SK-N-SH (cell line): ENCODE results near the gene SHE. TPM values are rescaled to one million over a fixed set of nuclear protein-coding genes. Genes with fewer than 3 reads are reported as not detected.

Source experiments
- CTCF ChIA-PET: fragments of 300-600, 350-600 bp; formaldehyde crosslinking; extraction: SDS; loops from one replicate; lab custom pipeline; 2021; lab: Yijun Ruan, JAX
- POLR2A ChIA-PET: fragments of 350-600 bp; sonication (Branson Sonifier 250); formaldehyde crosslinking; extraction: SDS; loops from one replicate; lab custom pipeline; 2020; ENCODE audit warnings: antibody characterized with exemption, inconsistent platforms; lab: Yijun Ruan, JAX
- DNase-seq: peaks from one replicate; pipeline ENCODE4 v3.0.0; 2012
- H2AFZ ChIP-seq: fragments of 200-600 bp; sonication (generic); 2 replicates; pipeline ENCODE4 v1.8.1; 2016; ENCODE audit warnings: antibody characterized with exemption, mild to moderate bottlenecking, low read depth
- H3F3A ChIP-seq: fragments of 200-600 bp; sonication (generic); replicated peaks from 2 replicates; pipeline ENCODE3; 2016; ENCODE audit warnings: antibody characterized with exemption, mild to moderate bottlenecking; ENCODE audit not compliant: insufficient read depth
- H3K27ac ChIP-seq, 2 experiments: fragments of 200-500 bp in 1 of 2; fragments of 200-600 bp in 1 of 2; sonication (Bioruptor generic) in 1 of 2; sonication (generic), shearing (Covaris generic) in 1 of 2; 2 replicates each; pipeline versions ENCODE4 v1.5.1 to v1.6.1; 2014 to 2016; ENCODE audit warnings: low read depth in 2 of 2, inconsistent platforms in 1 of 2, low read length in 1 of 2, mild to moderate bottlenecking in 1 of 2, mixed read lengths in 1 of 2
- H3K27me3 ChIP-seq: fragments of 200-600 bp; sonication (generic), shearing (Covaris generic); 2 replicates; pipeline ENCODE4 v1.6.1; 2016; ENCODE audit warnings: mixed run types; ENCODE audit not compliant: insufficient read depth
- H3K36me3 ChIP-seq, 2 experiments: fragments of 200-500 bp in 1 of 2; fragments of 200-600 bp in 1 of 2; sonication (Bioruptor generic) in 1 of 2; sonication (generic) in 1 of 2; replicated peaks in 1 of 2; 2 replicates each; pipeline versions ENCODE3 to v1.5.1; 2014 to 2016; ENCODE audit warnings: low read length in 1 of 2, mild to moderate bottlenecking in 1 of 2; ENCODE audit not compliant: insufficient read depth in 2 of 2, control insufficient read depth in 1 of 2
- H3K4me1 ChIP-seq, 2 experiments: fragments of 200-500 bp in 1 of 2; fragments of 200-600 bp in 1 of 2; sonication (Bioruptor generic) in 1 of 2; sonication (generic), shearing (Covaris generic) in 1 of 2; 2 replicates each; pipeline versions ENCODE4 v1.5.1 to v1.6.1; 2014 to 2016; ENCODE audit warnings: low read depth in 1 of 2, low read length in 1 of 2, mixed run types in 1 of 2; ENCODE audit not compliant: insufficient read depth in 2 of 2, control insufficient read depth in 1 of 2
- H3K4me2 ChIP-seq: fragments of 200-600 bp; sonication (generic), shearing (Covaris generic); 2 replicates; pipeline ENCODE4 v1.6.1; 2017; ENCODE audit warnings: mixed run types
- H3K4me3 ChIP-seq, 2 experiments: fragments of 200-500 bp in 1 of 2; fragments of 200-600 bp in 1 of 2; sonication (Bioruptor generic) in 1 of 2; sonication (generic), shearing (Covaris generic) in 1 of 2; 2 replicates each; pipeline versions ENCODE4 v1.5.1 to v1.8.1; 2014 to 2016; ENCODE audit warnings: low read depth in 2 of 2, inconsistent platforms in 1 of 2, low read length in 1 of 2, mild to moderate bottlenecking in 1 of 2, mixed read lengths in 1 of 2, moderate library complexity in 1 of 2
- H3K79me2 ChIP-seq: fragments of 200-600 bp; sonication (generic); 2 replicates; pipeline ENCODE4 v1.8.1; 2017; ENCODE audit warnings: mild to moderate bottlenecking; ENCODE audit not compliant: insufficient read depth
- H3K9ac ChIP-seq: fragments of 200-600 bp; sonication (generic); 2 replicates; pipeline ENCODE4 v1.6.1; 2017; ENCODE audit warnings: mixed run types
- H3K9me2 ChIP-seq: fragments of 200-600 bp; sonication (generic); 2 replicates; pipeline ENCODE4 v1.6.1; 2017; ENCODE audit warnings: mixed run types
- H3K9me3 ChIP-seq: fragments of 200-600 bp; sonication (generic); 2 replicates; pipeline ENCODE4 v1.6.1; 2017; ENCODE audit warnings: mixed run types, mild to moderate bottlenecking, moderate library complexity
- H4K20me1 ChIP-seq: fragments of 200-600 bp; sonication (generic); 2 replicates; pipeline ENCODE4 v1.6.1; 2017; ENCODE audit warnings: mild to moderate bottlenecking, mixed run types; ENCODE audit not compliant: insufficient read depth
- CHD2 ChIP-seq: fragments of 150-350 bp; IDR thresholded peaks from 2 replicates; pipeline ENCODE4 v1.6.1; 2018; ENCODE audit warnings: low read length; ENCODE audit not compliant: partially characterized antibody
- CTCF ChIP-seq: fragments of 200-600 bp; sonication (generic); IDR thresholded peaks from 2 replicates; pipeline ENCODE4 v1.6.1; 2017; ENCODE audit warnings: antibody characterized with exemption, mild to moderate bottlenecking, moderate library complexity
- ELF1 ChIP-seq: IDR thresholded peaks from 2 replicates; pipeline ENCODE4 v1.4.0; 2012
- GABPA ChIP-seq: IDR thresholded peaks from 2 replicates; pipeline ENCODE4 v1.4.0; 2012; ENCODE audit warnings: low read depth, mild to moderate bottlenecking
- IRF3 ChIP-seq: fragments of 150-350 bp; IDR thresholded peaks from 2 replicates; pipeline ENCODE4 v1.6.1; 2016; ENCODE audit warnings: mild to moderate bottlenecking, low read depth, low read length
- MAX ChIP-seq: IDR thresholded peaks from 2 replicates; pipeline ENCODE4 v1.4.0; 2012; ENCODE audit warnings: low read depth
- MEF2A ChIP-seq: IDR thresholded peaks from 2 replicates; pipeline ENCODE4 v1.4.0; 2012; ENCODE audit warnings: low read depth, borderline replicate concordance
- POLR2AphosphoS5 ChIP-seq: IDR thresholded peaks from 2 replicates; pipeline ENCODE4 v1.6.1; 2012; ENCODE audit warnings: low read depth, low read length
- RCOR1 ChIP-seq: fragments of 150-350 bp; IDR thresholded peaks from 2 replicates; pipeline ENCODE4 v1.6.1; 2017; ENCODE audit warnings: antibody characterized with exemption, low read length
- REST ChIP-seq: IDR thresholded peaks from 2 replicates; pipeline ENCODE4 v1.6.1; 2012; ENCODE audit warnings: mild to moderate bottlenecking, low read depth, low read length, moderate library complexity
- RFX5 ChIP-seq: IDR thresholded peaks from 2 replicates; pipeline ENCODE4 v1.6.1; 2012; ENCODE audit warnings: mild to moderate bottlenecking, improper control_type of control experiment, low read length
- RXRA ChIP-seq: IDR thresholded peaks from 2 replicates; pipeline ENCODE4 v1.4.0; 2012; ENCODE audit warnings: low read depth, mild to moderate bottlenecking, borderline replicate concordance
- SMC3 ChIP-seq: IDR thresholded peaks from 2 replicates; pipeline ENCODE4 v1.6.1; 2012; ENCODE audit warnings: low read depth, low read length, improper control_type of control experiment
- TAF1 ChIP-seq: IDR thresholded peaks from 2 replicates; pipeline ENCODE4 v1.6.1; 2012; ENCODE audit warnings: low read depth, mild to moderate bottlenecking, low read length, moderate library complexity, borderline replicate concordance
- TCF12 ChIP-seq: IDR thresholded peaks from 2 replicates; pipeline ENCODE4 v1.4.0; 2012
- TEAD4 ChIP-seq: IDR thresholded peaks from 2 replicates; pipeline ENCODE4 v1.4.0; 2012; ENCODE audit warnings: mild to moderate bottlenecking, borderline replicate concordance; ENCODE audit not compliant: insufficient read depth
- USF2 ChIP-seq: fragments of 150-350 bp; IDR thresholded peaks from 2 replicates; pipeline ENCODE4 v1.6.1; 2017; ENCODE audit warnings: antibody characterized with exemption, low read length, low read depth, borderline replicate concordance
- YY1 ChIP-seq: IDR thresholded peaks from 2 replicates; pipeline ENCODE4 v1.4.0; 2012; ENCODE audit warnings: low read depth, mild to moderate bottlenecking
- WGBS: methylation state at CpG from one replicate; pipeline ENCODE4 v1.1.6; 2017; ENCODE audit warnings: low lambda C conversion rate; 5-methylcytosine and 5-hydroxymethylcytosine counted together
- polyA plus RNA-seq, 3 experiments: library from polyadenylated mRNA; depleted of rRNA; stranded (reverse); fragments of >200 nt; gene quantifications; 2 replicates each; pipeline ENCODE4 v1.2.3, GENCODE V29; 2012

Gene SHE
- polyA plus RNA-seq, 1 of the 3 experiments (the other 2 are of a cell fraction), result not detected

GRCh38 chr1:154469844-154470560 is 32.2 kb downstream of the SHE start:
- Histone ChIP-seq H3K9me3 (no peaks in the 10 kb centered on the region), H3K4me1 (peaks cover 0 to 4% of the 10 kb centered on the region in 2 experiments; a peak in 1 of 4 replicates), H3K27me3 (no peaks in the 10 kb centered on the region), H3K9ac (no peak overlapping the region), H2AFZ (no peak overlapping the region), H3K9me2 (no peaks in the 10 kb centered on the region), H3K79me2 (no peaks in the 10 kb centered on the region), H3K4me2 (no peak overlapping the region), H3K4me3 (no peak overlapping the region), H3K27ac (no peak overlapping the region), H4K20me1 (no peaks in the 10 kb centered on the region), H3K36me3 (no peaks in the 10 kb centered on the region), H3F3A (no peaks in the 10 kb centered on the region)
- CTCF ChIA-PET, result interaction anchor here (1.4 to 3.5 kb wide), 2 partner anchors 10 to 77 kb away, joined by 5 to 25 read pairs; no protein-coding TSS in a partner anchor
- 86% methylated on average over 7 of the region's 10 CpGs for WGBS
- POLR2A ChIA-PET, result no interaction called here
- TF ChIP-seq REST, result no peak
- no peak for TF ChIP-seq RFX5
- TF ChIP-seq MEF2A, result no peak
- TF ChIP-seq CHD2, result no peak
- TF ChIP-seq USF2, result no peak
- no peak for TF ChIP-seq TCF12
- no peak for TF ChIP-seq TEAD4
- TF ChIP-seq IRF3, result no peak
- DNase-seq, result no peak

GRCh38 chr1:154468535-154469250 is 33.5 kb downstream of the SHE start:
- Histone ChIP-seq H3K9me2 (no peaks in the 10 kb centered on the region), H3F3A (peaks cover under 1% of the 10 kb centered on the region), H3K4me2 (no peak overlapping the region), H2AFZ (no peak overlapping the region), H3K79me2 (no peaks in the 10 kb centered on the region), H3K27ac (no peak overlapping the region), H3K4me1 (peaks cover 1 to 5% of the 10 kb centered on the region in 2 experiments; a peak in 2 of 4 replicates), H4K20me1 (no peaks in the 10 kb centered on the region), H3K9ac (no peak overlapping the region), H3K9me3 (no peaks in the 10 kb centered on the region), H3K4me3 (no peak overlapping the region), H3K36me3 (no peaks in the 10 kb centered on the region), H3K27me3 (no peaks in the 10 kb centered on the region)
- WGBS, result 80% methylated on average over 6 of the region's 12 CpGs
- CTCF ChIA-PET, result interaction anchor here (0.7 to 2.7 kb wide), 4 partner anchors 11 to 623 kb away, joined by 3 to 20 read pairs (median 4); no protein-coding TSS in a partner anchor
- DNase-seq, result no peak
- POLR2A ChIA-PET, result no interaction called here
- TF ChIP-seq ELF1, result no peak
- TF ChIP-seq SMC3, result no peak
- TF ChIP-seq RCOR1, result no peak
- TF ChIP-seq YY1, result no peak
- TF ChIP-seq GABPA, result no peak
- no peak for TF ChIP-seq TAF1
- TF ChIP-seq CTCF, result no peak
- TF ChIP-seq MAX, result no peak
- TF ChIP-seq TEAD4, result no peak
- no peak for TF ChIP-seq RXRA
- TF ChIP-seq RFX5, result no peak
- no peak for TF ChIP-seq MEF2A
- no peak for TF ChIP-seq POLR2AphosphoS5
